Frontal cortex (tissue), 4 donors: ENCODE results near the gene IHH. TPM values are rescaled to one million over a fixed set of nuclear protein-coding genes. Genes with fewer than 3 reads are reported as not detected.

Source experiments
- DNase-seq, 2 donors: peaks; one replicate each; pipeline ENCODE4 v3.0.0; 2012; ENCODE audit warnings: low spot score in 2 of 2
- FAIRE-seq: peaks from 2 replicates; lab custom pipeline; 2012; peaks lifted over from hg19 to GRCh38; lab: Jason Lieb, UNC
- total RNA-seq: library from RNA; depleted of rRNA; stranded (reverse); fragments of >200 nt; gene quantifications from one replicate; pipeline ENCODE4 v1.2.3, GENCODE V29; 2014
- donor health status: control.
- donor health status: control.
- donor health status: control.

The IHH gene
- total RNA-seq, 1 donor from 2014 or later, result 0.41 TPM

GRCh38 chr2:219078126-219078525 lies 17.4 kb upstream of the IHH start:
- FAIRE-seq, result no peak
- DNase-seq, result no peak

GRCh38 chr2:219076253-219076652 lies 15.5 kb upstream of the IHH start:
- FAIRE-seq (no peak), DNase-seq (no peak)

- FAIRE-seq, result no peak
Observed at GRCh38 chr2:219073413-219074129, 12.8 kb upstream of the IHH start.

GRCh38 chr2:219072741-219073250 lies 12.1 kb upstream of the IHH start:
- no peak for DNase-seq
- no peak for FAIRE-seq

More at GRCh38 chr2:219073413-219074129, 12.8 kb upstream of the IHH start:
- DNase-seq, result no peak

- no peak for FAIRE-seq
- DNase-seq, result no peak
Observed at GRCh38 chr2:219071131-219071816, 10.6 kb upstream of the IHH start.

GRCh38 chr2:219065484-219065883 lies 4.8 kb upstream of the IHH start:
- DNase-seq (no peak), FAIRE-seq (no peak)

- no peak for DNase-seq
Observed at GRCh38 chr2:219062081-219062480, 1.4 kb upstream of the IHH start.

GRCh38 chr2:219059725-219060682 lies 717 bp downstream of the IHH start:
- no peak for DNase-seq

More at GRCh38 chr2:219062081-219062480, 1.4 kb upstream of the IHH start:
- no peak for FAIRE-seq

GRCh38 chr2:219059375-219059724 lies 1.4 kb downstream of the IHH start:
- FAIRE-seq (no peak), DNase-seq (no peak)

More at GRCh38 chr2:219059725-219060682, 717 bp downstream of the IHH start:
- no peak for FAIRE-seq

GRCh38 chr2:219058541-219059374 lies 2.0 kb downstream of the IHH start:
- no peak for FAIRE-seq
- DNase-seq, result peak in 1 of 2 donors; percentile 46

- FAIRE-seq, result no peak
- peak; percentile 86 to 90 for DNase-seq
Observed at GRCh38 chr2:219057709-219058540, 2.8 kb downstream of the IHH start.

- DNase-seq (no peak), FAIRE-seq (no peak)
Observed at GRCh38 chr2:219056896-219057708, 3.6 kb downstream of the IHH start.

GRCh38 chr2:219056176-219056895 lies 4.4 kb downstream of the IHH start:
- FAIRE-seq (no peak), DNase-seq (no peak)

- no peak for FAIRE-seq
Observed at GRCh38 chr2:219054956-219055903, 5.5 kb downstream of the IHH start.

GRCh38 chr2:219049282-219049681 lies 11.4 kb downstream of the IHH start:
- DNase-seq (no peak), FAIRE-seq (no peak)

More at GRCh38 chr2:219054956-219055903, 5.5 kb downstream of the IHH start:
- no peak for DNase-seq
